Skeletal muscle cell (primary cell): Measurements from ENCODE around the gene UNC93B1.
A peak's percentile ranks its signal among the peaks of the same experiment; 100 is the strongest.
"Not testable (repeated sequence)": the region's sequence is repeated elsewhere in the genome, so short reads cannot be mapped to it uniquely, and the experiment has no call there.

Experiments used
- DNase-seq: peaks from one replicate; pipeline ENCODE4 v3.0.0-alpha.2; 2010; ENCODE audit warnings: low read depth
- H3K4me3 ChIP-seq: 2 replicates; pipeline ENCODE4 v1.5.1; 2011; ENCODE audit warnings: low read depth, mild to moderate bottlenecking, control low read depth, low read length, moderate library complexity

Gene UNC93B1

DNA sequence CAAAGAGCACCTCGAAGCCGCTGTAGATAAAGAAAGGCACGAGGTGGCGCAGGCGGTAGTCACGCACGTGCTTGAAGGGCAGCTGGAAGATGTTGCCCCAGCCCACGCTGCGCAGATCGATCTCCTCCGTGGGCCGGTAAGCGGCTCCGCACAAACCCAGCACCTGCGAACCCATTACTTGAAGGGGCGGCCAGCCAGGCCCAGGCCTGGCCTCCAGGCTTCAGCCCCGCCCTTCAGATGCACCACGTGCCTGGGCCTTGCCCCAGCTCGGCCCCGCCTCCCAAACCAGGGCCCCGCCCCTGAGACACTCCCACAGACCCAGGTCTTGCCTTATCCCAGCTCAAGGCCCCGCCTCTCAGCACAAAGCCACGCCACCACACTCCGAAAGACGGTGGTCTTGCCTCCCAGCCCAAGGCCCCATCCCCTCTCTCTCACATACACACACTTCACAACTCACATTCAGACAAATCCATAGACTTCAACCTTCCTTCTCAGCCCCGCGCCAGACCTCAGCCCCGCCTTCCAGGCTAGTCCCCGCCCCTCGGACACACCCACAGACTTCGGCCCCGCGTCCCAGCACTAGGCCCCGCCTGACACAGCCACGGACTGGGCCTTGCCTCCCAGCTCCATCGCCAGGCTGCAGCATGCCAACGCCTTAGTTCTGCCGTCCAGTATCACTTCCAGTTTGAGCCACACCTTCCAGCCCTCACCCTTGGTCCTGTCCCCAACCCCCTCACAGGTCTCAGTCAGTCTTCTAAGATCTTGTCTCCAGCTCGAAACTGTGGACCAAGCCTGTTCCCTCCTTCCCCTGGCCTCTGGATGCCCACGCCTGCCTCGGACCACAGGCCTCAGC, 7.0 kb downstream of the UNC93B1 start:
- no peak overlapping the region for H3K4me3 ChIP-seq
- DNase-seq, result no peak

DNA sequence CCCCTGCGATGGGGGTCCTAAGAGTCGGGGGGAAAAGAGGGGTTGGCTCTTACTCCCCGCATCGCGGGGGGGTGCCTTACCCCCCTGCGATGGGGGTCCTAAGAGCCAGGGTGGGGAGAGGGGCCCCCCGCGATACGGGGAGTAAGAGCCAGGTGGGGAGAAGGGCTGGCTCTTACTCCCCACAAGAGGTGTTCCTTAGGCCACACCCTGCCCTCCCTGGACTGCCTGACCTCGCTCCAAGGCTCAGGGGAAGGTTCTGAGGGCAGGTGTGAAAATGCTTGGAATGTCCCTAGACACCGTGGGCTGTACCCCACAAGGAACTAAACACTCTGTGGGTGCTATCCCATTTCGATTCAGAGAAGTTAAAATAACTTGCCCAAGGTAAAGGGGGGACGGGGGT, 7.8 kb downstream of the UNC93B1 start:
- no peak for DNase-seq
- no peak overlapping the region for H3K4me3 ChIP-seq

DNA sequence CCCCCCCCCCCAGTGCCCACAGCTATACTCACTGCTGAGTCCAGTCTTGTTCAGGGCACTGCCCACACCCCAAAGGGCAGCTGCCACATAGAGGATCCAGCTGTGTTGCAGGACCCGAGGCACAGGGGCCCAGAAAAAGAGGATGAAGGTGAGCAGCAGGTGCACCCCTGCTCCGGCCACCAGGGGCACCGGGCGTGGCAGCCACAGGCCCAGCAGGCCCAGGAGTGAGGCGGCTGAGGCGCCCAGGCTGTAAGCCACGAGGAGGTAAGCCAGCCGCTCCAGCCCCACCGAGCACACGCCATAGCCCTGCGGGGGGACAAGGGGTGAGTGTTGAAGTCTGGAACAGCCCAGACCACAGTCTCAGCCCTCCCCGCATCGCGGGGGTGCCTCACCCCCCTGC, 8.3 kb downstream of the UNC93B1 start:
- not testable (repeated sequence) for H3K4me3 ChIP-seq, DNase-seq

DNA sequence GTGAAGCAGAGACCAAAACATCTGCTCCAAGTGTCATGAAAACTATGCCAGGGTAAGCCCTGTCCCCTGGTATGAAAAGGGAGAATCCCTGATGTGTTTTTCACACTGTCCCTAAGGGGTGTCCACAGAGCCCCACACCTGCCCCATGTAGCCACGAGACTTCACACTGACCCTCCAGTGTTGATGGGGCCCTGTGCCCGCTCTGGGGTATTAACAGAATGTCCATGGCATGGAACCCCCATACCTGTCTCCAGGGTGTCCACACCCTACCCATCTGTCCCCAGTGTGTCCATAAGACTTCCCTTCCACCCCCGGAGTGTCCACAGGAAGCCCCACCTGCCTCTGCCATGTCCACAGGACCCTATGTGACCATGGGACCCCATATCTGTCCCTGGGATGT, 8.8 kb downstream of the UNC93B1 start:
- not testable (repeated sequence) for DNase-seq, H3K4me3 ChIP-seq

DNA sequence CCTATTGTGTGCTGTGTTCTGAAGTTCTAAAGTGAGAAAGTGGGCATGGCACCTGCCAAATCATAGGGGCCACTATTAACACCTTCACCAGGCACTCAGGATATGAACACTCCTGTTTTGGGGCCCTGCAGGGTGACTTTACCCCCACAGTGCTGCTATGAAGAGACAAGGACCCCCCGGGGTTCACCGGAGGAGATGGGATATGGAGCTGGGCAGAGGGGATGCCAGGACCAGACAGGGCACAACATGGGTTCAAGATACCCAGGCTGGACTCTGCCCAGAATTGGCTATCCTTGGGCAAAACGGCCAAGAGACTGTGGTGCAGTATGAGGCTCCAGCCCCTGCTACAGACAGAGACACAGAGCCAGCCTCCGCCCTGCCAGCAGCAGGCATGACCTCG, 9.5 kb downstream of the UNC93B1 start:
- not testable (repeated sequence) for DNase-seq, H3K4me3 ChIP-seq

DNA sequence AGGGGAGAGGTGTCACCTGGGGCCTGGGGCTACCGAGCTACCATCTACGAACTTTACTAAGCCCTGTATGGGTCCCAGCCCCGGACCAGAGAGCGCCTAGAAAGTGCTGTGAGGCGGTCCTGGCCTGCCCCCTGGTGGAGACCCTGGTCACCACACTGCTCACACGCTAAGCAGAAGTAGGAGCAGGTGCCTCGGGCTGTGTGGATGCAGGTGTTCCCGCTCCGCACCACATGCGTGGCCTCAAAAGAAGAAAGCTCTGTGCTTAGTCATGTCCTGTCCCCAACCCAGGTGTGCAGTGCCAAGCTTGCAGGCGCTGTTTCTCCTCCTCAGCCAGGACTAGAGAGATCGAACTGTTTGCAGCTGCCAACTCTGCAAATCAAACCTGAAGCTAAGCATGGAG, 10.1 kb downstream of the UNC93B1 start:
- not testable (repeated sequence) for H3K4me3 ChIP-seq, DNase-seq

DNA sequence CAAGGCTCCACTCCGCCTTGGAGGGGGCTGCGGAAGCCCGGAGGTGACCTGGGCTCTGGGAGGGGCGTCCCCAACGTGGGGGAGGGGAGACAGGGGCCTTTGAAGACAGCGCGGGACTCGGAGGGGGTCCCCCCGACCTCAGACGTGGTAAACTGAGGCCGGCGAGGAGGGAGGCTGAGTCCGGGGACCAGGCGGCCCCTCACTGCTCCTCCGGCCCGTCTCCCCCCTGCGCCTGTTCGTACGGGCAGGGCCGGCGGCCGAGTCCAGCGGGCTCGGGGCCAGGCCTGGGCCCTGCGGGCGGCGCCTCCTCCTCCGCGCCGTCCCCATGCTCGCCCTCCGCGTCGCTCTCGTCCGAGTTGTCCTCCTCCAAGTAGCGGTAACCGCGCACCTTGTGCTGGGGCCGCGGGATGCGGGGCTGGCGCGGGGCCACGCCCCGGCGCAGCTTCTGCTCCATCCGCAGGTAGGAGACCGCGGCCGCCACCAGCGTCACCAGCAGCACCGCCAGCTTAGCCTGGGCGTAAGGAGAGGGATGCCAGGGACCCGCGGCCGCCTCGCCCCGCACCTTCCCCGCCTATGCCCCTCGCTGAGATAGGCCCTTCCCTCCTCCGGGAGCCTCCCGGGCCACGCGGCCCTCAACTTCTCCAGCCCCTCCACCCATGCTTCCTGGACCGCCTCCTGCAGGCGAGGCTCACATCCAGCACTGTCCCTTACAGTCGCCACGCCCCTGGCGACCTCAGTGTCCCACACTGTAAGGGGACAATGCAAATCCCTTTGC, 12.4 kb downstream of the UNC93B1 start:
- not testable (repeated sequence) for H3K4me3 ChIP-seq, DNase-seq

DNA sequence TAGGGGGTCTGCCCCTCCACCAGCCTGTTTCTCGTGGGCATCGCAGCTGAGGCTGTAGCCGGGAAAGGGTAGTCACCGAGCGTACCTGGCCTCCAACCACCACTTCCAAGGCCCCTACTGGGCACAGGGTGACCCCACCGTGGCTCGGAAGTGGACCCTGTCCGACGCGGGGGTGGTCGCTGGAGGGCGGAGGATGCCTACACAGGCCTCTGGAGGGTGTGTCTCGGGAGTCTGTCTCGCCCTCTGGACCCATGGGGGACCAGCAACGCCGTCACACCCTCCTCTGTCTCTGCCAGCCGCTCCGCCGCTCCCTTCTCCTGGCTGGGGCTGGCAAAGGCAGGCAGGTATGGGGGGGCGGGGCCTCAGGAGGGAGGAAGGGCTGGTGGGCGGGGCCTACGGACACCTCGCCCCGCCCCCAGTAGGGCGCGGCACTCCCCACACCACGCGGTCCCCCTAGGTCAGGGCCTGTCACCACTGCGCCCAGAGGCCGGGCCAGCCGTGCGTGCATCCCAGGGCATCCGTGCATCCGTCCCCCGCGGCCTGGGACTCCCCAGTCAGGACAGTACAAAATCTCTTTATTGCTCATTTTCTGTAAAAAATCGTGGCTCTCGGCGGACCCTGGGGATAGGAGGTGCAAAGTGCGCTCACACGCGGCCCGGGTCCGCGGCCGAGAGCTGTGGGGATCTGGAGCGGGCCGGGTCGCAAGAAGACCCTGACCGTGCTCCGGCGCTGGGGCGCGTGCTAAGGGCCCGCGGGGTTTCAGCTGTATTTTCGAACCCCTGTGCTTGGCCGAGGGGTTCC, 13.2 kb downstream of the UNC93B1 start:
- peak overlapping the region; percentile 7 for H3K4me3 ChIP-seq
- DNase-seq, result not testable (repeated sequence)

DNA sequence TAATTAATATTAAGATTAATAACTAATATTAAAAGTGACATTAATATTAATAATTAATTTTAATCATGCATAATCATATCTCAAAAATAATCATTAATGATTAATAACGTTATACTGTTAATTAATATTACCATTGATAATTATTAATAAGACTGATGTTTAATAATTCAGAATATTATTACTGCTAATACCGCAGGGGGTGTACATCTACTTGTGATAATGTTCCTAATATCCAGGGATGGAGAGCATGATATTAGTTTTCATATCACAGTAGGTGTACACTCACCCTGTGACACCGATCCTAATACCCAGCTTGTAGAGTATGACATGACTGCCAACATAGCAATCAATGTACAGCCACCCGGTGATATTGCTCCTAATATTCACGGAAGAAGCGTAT, 18.6 kb downstream of the UNC93B1 start:
- not testable (repeated sequence) for DNase-seq, H3K4me3 ChIP-seq

DNA sequence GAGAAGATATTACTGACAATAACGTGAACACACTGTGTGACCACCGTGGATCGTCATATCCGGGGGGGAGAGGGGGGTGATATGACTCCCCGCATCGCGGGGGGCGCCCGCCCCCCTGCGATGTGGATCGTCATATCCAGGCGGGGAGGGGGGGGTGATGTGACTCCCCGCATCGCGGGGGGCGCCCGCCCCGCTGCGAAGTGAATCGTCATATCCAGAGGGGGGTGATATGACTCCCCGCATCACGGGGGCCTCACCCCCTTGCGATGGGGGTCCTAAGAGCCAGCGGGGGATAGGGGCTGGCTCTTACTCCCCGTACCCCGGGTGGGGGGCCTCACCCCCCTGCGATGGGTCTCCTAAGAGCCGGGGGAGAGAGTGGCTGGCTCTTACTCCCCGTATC, 19.9 kb downstream of the UNC93B1 start:
- no peak overlapping the region for H3K4me3 ChIP-seq
- no peak for DNase-seq

DNA sequence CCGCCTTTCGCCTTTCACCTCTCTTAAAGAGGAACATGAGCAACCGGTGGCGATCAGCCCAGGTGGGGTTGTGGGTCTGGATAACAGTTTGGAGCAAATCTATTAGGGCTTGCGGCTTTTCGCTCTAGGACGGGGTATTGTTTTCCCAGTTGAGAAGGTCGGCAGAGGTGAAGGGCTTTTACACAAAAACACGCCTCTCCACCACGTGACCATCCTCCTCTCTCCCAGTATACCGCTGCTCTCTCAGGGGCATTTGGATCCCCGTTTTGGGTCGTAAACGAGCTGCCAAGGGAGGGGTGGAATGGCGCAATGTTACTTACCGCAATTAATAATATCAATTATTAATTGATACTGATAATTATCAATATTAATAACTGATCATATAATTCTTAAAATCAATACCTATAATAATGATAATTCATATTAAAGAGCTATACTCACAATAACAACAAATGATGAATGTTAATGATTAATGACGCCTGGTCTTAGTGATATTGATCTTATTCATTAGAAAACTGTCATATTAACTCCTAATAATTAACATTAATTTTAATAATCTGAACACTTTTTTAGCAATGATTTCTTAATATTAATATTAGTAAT, 21.5 kb downstream of the UNC93B1 start:
- DNase-seq, H3K4me3 ChIP-seq: not testable (repeated sequence)

DNA sequence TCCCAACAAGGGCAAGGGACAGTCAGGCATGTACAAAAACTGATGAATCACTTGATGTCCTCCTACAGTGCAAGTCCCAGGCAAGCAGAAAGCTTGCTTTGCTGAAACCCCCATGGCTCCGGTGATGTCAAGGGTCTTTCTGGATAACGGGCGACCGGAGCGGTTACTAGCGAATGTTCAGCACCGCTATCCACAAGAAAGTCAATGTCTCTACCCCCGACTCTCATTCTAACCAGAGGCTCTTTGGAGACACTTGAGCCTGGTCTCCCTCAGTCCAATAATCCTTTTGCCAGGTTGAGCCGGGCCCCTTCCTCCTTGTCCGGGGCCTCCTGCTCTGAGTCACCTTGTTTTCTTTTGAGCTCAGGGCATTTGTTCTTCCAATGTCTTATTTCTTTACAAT, 22.7 kb downstream of the UNC93B1 start:
- DNase-seq, H3K4me3 ChIP-seq: not testable (repeated sequence)

DNA sequence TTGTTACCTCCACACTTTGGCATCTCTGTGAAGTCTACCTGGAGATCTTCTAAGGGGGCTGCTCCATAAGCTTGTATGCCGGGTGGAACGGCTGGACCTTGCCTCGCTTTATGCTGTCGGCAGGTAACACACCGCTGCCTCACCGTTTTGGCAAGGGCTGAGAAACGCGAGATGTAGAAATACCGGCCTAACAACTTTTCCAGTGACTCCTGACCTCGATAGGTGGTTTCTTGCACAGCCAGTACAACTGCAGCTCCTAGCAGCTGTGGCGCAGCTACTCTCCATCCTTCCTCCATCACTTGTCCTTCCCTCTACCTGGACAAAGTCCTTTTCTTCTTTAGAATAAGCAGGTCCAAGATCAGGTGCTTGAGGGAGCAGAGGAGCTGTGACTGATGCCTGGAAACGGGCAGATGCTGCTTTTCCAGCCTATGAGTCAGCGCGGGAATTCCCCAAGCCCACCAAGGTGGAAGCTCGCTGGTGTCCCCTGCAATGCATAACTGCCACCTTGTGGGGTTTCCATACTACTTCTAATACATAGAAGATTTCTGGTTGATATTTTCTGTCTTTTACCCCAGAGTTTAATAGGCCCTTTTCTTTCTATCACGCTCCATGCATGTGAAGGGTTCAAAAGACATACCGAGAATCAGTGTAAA, 25.0 kb downstream of the UNC93B1 start:
- H3K4me3 ChIP-seq, DNase-seq: not testable (repeated sequence)

DNA sequence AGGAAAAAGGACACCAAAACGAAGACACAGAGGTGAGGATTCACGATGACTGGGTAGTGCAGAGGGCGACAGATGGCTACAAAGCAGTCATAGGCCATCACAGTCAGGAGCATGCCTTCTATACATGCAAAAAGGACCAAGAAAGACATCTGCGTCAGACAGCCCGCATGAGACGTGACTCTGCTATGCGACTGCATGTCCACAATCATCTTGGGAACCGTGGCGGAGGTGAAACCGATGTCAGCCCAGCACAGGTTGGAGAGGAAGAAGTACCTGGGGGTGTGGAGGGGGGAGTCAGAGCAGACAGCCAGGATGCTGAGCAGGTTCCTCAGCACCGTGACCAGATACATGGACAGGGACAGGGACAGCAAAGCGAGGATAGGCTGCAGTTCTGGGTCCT, 29.2 kb downstream of the UNC93B1 start:
- H3K4me3 ChIP-seq, DNase-seq: not testable (repeated sequence)

DNA sequence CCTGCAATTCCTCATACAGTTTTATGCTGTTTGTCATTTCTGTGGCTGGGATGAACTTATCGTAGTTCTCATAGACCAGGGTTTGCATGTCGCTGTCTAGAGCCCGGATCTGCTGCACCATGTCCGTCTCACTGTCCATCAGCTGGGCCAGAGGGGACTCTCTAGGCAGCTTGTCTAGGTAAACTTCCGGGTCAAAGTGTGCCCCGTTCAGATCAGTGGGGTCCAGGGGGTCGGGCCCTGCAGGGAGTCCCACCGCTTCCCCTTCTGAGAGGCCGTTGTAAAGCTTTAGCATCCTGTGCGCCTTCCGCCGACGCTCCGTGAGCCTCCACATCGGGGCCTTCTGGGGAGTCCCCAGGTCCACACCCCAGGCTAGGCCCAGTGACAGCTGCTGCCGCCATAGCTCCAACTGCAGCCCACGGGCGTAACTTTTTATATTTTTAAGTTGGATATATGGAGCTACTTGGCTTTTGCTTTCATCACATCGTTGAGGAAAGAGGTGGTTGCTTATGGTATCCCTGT, 38.0 kb downstream of the UNC93B1 start:
- H3K4me3 ChIP-seq, DNase-seq: not testable (repeated sequence)

DNA sequence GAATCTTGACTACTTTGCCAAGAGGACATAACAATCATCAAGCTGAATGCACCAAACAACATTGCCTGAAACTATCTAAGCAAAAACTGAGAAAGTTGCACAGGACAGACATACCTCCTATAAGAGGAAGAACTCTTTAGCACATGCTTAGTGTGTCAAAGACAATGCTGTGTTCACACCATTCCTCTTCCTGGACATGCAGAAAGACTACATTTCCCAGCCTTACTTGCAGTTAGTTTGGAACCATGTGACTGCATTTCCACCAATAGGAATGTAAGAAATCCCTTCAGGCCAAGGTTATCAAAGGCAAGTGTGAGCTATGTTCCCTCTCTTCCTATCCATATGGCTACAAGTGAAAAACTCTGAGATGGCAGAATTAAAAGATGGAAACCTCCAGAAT, 39.2 kb downstream of the UNC93B1 start:
- not testable (repeated sequence) for DNase-seq, H3K4me3 ChIP-seq

DNA sequence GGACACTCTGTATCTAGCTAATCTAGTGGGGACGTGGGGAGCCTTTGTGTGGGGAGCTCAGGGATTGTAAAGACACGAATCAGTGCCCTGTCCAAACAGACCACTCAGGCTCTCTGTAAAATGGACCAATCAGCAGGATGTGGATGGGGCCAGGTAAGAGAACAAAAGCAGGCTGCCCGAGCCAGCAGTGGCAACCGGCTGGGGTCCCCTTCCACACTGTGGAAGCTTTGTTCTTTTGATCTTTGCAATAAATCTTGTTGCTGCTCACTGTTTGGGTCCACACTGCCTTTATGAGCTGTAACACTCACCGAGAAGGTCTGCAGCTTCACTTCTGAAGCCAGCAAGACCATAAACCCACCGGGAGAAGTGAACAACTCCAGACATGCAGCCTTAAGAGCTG, 40.0 kb downstream of the UNC93B1 start:
- H3K4me3 ChIP-seq, DNase-seq: not testable (repeated sequence)

DNA sequence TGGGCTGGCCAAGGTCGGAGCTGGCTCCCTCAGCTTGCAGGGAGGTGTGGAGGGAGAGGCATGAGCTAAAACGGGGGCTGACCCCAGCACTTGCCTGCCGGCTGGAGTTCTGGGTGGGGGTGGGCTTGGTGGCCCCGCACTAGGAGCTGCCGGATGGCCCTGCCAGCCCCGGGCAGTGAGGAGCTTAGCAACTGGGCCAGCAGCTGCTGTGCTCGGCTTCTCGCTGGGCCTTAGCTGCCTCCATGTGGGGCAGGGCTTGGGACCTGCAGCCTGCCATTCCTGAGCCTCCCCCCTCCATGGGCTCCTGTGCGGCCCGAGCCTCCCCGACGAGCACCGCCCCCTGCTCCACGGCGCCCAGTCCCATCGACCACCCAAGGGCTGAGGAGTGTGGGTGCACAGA, 40.7 kb downstream of the UNC93B1 start:
- DNase-seq, H3K4me3 ChIP-seq: not testable (repeated sequence)

DNA sequence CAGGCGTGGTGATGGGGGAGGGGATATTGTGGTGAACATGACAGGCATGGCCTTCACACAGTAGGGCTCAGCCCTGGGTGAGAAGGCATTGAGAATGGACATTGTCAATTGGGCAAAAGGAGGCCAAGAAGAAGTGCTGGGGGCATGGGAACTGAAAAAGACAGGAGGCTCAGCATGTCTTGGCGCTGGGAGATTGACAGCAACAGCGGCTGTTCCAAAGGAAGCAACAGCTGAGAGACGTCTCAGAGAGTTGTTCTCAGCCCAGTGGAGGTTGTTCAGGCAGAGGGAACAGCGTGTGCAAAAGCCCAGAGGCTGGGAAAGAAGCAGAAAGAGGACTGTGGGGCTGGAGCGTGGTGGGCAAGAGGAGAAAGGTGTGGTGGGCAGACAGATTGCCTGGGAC, 47.7 kb downstream of the UNC93B1 start:
- H3K4me3 ChIP-seq, DNase-seq: not testable (repeated sequence)
